GM19397 (cell line): ENCODE data around the gene SLC25A41.

Source experiments
- ATAC-seq: cut with Tn5 transposase; IDR thresholded peaks from one replicate; pipeline ENCODE4 v1.9.1; 2021; ENCODE audit warnings: mild to moderate bottlenecking, moderate library complexity; ENCODE audit not compliant: unreplicated experiment

The SLC25A41 gene

DNA sequence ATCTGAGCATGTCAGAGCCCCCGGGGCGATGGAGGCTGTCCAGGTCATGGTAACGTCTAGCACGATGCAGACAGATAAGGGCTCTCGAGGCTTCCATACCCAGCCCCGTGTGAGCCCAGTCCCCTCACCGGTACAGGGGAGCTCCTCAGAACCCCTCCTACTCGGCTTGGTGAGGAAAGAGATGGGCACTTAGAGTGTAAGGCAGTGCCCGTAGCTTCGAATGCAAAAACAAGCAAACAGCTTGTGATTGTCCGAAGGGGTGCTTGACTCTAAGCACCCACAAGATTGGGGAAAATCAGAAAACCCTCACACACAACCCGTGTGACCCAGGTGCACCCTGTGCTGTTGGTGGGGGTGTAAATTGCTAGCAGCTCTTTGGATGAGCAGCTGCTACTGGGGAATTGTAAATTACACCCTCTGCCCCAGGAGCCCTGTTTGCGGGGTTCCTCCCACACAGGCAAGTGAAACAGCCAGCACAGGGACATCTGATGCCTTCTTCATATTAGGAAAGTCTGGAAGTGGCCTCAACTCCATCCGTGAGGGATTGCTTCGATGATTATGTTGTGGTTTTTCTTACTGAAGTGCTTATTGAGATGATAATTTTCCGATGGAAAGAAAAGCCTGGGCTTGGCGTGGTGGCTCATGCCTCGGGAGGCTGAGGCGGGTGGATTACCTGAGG lies 56.9 kb downstream of the SLC25A41 start:
- no peak for ATAC-seq
